Measurements from ENCODE around the gene GFOD2. TPM values are rescaled to one million over a fixed set of nuclear protein-coding genes. Genes with fewer than 3 reads are reported as not detected.
"Not testable (repeated sequence)": the region's sequence is repeated elsewhere in the genome, so short reads cannot be mapped to it uniquely, and the experiment has no call there.

GFOD2 gene
- total and polyA plus RNA-seq, 11 donors, result 6.5 to 15.4 (median 9.8) TPM

DNA sequence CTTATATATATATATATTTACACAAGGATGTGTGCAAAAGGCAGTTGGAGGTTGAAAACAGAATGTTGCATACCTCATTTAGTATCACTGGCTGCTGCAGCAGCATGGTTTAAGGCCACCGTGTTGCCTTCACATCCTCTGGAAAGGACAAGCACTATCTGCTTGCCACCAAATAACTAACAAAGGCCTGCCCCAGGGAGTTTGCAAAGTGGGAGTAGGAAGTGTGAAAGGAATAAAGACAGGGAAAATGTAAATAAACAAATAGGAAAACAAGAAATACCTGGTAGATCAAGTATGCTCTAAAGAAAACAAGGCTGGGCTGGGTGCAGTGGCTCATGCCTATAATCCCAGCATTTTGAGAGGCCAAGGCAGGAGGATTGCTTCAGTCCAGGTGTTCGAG is 33.5 kb upstream of the GFOD2 start:
- no peaks in the 10 kb centered on the region for H3K27me3 ChIP-seq
- 76 to 80% (median 78%) methylated on average over 2 of the region's 2 CpGs for WGBS, 4 donors
- peaks cover 0 to 15% (median 6%) of the 10 kb centered on the region in 9 donors for H3K36me3 ChIP-seq
- intact Hi-C loops (cut with DNase I), result no loop called here
- no peaks in the 10 kb centered on the region for H3K9me3 ChIP-seq
- H3K27ac ChIP-seq, result no peak overlapping the region
- DNase-seq, result no peak
- no peak overlapping the region for H3K4me3 ChIP-seq
- H3K4me1 ChIP-seq, result no peaks in the 10 kb centered on the region
- ATAC-seq, result no peak
- no peak for TF ChIP-seq POLR2A (IDR thresholded peaks at IDR 0.05)
- TF ChIP-seq, protein P1, sequence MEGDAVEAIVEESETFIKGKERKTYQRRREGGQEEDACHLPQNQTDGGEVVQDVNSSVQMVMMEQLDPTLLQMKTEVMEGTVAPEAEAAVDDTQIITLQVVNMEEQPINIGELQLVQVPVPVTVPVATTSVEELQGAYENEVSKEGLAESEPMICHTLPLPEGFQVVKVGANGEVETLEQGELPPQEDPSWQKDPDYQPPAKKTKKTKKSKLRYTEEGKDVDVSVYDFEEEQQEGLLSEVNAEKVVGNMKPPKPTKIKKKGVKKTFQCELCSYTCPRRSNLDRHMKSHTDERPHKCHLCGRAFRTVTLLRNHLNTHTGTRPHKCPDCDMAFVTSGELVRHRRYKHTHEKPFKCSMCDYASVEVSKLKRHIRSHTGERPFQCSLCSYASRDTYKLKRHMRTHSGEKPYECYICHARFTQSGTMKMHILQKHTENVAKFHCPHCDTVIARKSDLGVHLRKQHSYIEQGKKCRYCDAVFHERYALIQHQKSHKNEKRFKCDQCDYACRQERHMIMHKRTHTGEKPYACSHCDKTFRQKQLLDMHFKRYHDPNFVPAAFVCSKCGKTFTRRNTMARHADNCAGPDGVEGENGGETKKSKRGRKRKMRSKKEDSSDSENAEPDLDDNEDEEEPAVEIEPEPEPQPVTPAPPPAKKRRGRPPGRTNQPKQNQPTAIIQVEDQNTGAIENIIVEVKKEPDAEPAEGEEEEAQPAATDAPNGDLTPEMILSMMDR (IDR thresholded peaks at IDR 0.05), result no peak

DNA sequence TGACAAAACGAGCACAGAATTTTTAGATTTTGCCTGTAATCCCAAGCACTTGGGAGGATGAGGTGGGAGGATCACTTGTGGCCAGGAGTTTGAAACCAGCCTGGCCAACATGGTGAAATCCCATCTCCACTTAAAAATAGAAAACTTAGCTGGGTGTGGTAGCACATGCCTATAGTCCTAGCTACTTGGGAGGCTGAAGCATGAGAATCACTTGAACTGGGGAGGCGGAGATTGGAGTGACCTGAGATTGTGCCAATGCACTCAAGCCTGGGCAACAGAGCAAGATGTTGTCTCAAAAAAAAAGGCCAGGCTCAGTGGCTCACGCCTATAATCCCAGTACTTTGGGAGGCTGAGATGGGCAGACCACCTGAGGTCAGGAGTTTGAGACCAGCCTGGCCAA is 32.2 kb upstream of the GFOD2 start:
- 91 to 99% (median 97%) methylated on average over 3 of the region's 3 CpGs for WGBS, 4 donors
- intact Hi-C loops (cut with DNase I), result not testable (repeated sequence)

DNA sequence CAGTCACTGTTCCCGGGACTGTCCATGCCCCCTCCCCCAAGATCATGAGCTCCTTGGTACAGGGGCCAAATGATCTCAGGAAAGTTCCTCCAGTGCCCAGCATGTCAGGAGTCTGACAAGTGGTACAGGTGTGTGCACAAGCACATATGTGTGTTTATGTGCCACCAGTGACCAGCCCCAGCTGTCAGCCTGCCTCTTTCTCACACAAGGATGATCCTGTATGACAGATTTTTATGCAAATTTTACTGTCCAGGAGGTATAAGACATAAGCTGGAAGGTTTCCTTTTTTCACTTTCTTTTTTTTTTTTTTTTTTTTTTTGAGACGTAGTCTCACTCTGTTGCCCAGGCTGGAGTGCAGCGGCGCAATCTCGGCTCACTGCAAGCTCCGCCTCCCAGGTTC is 31.4 kb upstream of the GFOD2 start:
- WGBS, 4 donors, result 94 to 98% (median 97%) methylated on average over 6 of the region's 6 CpGs
- no peak for TF ChIP-seq POLR2A (IDR thresholded peaks at IDR 0.05)
- TF ChIP-seq, protein P1 (IDR thresholded peaks at IDR 0.05), result no peak
- DNase-seq (no peak), ATAC-seq (no peak)
- intact Hi-C loops (cut with DNase I), result no loop called here
- Histone ChIP-seq H3K4me1 (no peaks in the 10 kb centered on the region), H3K27me3 (no peaks in the 10 kb centered on the region), H3K36me3 (peaks cover 0 to 19% (median 6%) of the 10 kb centered on the region in 9 donors), H3K4me3 (no peak overlapping the region), H3K9me3 (no peaks in the 10 kb centered on the region), H3K27ac (no peak overlapping the region)

More for the DNA sequence above, 32.2 kb upstream of the GFOD2 start:
- H3K4me1 ChIP-seq, H3K4me3 ChIP-seq, H3K27ac ChIP-seq, H3K9me3 ChIP-seq, DNase-seq, H3K27me3 ChIP-seq, ATAC-seq: not testable (repeated sequence)
- peaks cover 0 to 19% (median 6%) of the 10 kb centered on the region in 9 donors for H3K36me3 ChIP-seq

DNA sequence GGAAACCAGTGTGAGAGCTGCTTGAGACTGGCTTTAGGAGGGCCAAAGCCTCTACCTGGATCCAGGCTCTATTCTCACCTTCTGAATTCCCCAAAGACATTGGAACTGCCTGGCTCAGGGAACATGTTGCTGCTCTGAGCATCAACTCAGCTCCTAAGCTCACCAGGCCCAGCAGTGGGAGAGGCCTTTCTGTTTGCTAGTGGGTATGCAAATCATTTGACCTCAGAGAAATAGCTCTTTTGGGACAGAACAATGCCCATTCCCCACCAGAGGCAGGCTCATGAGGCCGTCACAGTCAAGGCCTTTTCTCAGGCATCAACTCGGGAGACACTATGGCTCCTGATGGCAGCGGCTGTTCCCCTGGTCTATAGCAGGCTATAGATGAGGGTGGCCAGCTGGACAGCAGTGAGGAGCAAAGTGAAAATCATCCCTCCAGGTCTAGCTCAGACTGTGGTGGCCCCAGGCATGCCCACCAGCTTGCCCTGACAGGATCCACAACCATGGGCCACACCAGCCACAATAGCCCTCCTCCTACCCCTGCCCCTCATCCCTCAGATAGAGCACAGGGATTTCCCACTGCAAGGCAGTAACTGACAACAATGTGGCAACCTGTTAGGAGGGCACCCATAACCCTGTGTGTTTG is 30.4 kb upstream of the GFOD2 start:
- no peak for ATAC-seq
- DNase-seq, result no peak
- TF ChIP-seq, protein P1 (IDR thresholded peaks at IDR 0.05), result no peak
- no peak for TF ChIP-seq POLR2A (IDR thresholded peaks at IDR 0.05)
- H3K4me3 ChIP-seq, result no peak overlapping the region
- H3K27me3 ChIP-seq, result no peaks in the 10 kb centered on the region
- H3K36me3 ChIP-seq, result peaks cover 0 to 20% (median 7%) of the 10 kb centered on the region in 9 donors
- WGBS, 4 donors, result 78 to 100% (median 96%) methylated on average over 3 of the region's 3 CpGs
- H3K9me3 ChIP-seq, result no peaks in the 10 kb centered on the region
- H3K27ac ChIP-seq, result no peak overlapping the region
- intact Hi-C loops (cut with DNase I), result no loop called here
- no peaks in the 10 kb centered on the region for H3K4me1 ChIP-seq

DNA sequence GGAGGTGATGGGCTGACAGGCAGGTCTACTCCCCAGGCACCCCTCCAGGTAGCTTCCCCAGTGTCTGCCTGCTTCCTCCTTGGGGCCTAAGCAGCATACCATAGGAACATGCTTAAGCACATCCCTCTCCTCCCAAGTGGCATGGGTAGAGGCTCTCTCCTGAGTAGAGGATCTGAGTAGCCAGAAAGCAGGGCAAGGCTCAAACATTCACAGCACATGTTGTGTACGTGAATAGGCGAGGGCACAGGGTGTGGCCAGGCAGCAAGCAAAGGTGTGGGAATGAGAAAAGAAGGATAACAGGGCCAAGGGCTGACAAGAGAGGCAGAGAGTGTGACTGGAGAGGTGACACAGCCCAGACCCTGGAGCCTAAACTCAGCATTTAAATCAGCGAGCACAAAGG is 29.7 kb upstream of the GFOD2 start:
- 95 to 100% (median 98%) methylated on average over 3 of the region's 3 CpGs for WGBS, 4 donors
- no peaks in the 10 kb centered on the region for H3K27me3 ChIP-seq
- H3K27ac ChIP-seq, result no peak overlapping the region
- ATAC-seq, result no peak
- intact Hi-C loops (cut with DNase I), result no loop called here
- peaks cover 0 to 22% (median 15%) of the 10 kb centered on the region in 9 donors for H3K36me3 ChIP-seq
- DNase-seq, result no peak
- no peak for TF ChIP-seq POLR2A (IDR thresholded peaks at IDR 0.05)
- TF ChIP-seq, protein P1 (IDR thresholded peaks at IDR 0.05), result no peak
- H3K4me1 ChIP-seq, result no peaks in the 10 kb centered on the region
- no peaks in the 10 kb centered on the region for H3K9me3 ChIP-seq
- no peak overlapping the region for H3K4me3 ChIP-seq

Data from heart left ventricle (tissue), 16 donors.